A673 (cell line): Measurements from ENCODE around the gene GGN. TPM values are rescaled to one million over a fixed set of nuclear protein-coding genes. Genes with fewer than 3 reads are reported as not detected.

Experiments used
- BruUV-seq: library from RNA; stranded (reverse); fragments of 400-500 nt; replicated peaks from 2 replicates; lab custom pipeline; 2021; lab: Mats Ljungman, UMichigan
- CTCF ChIA-PET: fragments of 300-600 bp; sonication (Branson Sonifier 250); formaldehyde crosslinking; loops from one replicate; lab custom pipeline; 2022; ENCODE audit warnings: antibody characterized with exemption; lab: Charles Lee
- POLR2A ChIA-PET: fragments of 300-600 bp; sonication (Branson Sonifier 250); formaldehyde crosslinking; loops from one replicate; lab custom pipeline; 2022; ENCODE audit warnings: antibody characterized with exemption; ENCODE audit not compliant: low non-redundant PET; lab: Charles Lee
- DNase-seq: peaks from one replicate; pipeline ENCODE4 v3.0.0-alpha.2; 2015; ENCODE audit warnings: low spot score
- H3K27ac ChIP-seq: fragments of 200-600 bp; sonication (generic); 2 replicates; pipeline ENCODE4 v1.5.1; 2016; ENCODE audit warnings: mixed run types, low read depth, mild to moderate bottlenecking, mixed read lengths, antibody characterized with exemption, low read length; ENCODE audit not compliant: poor library complexity, severe bottlenecking
- H3K27me3 ChIP-seq: fragments of 200-600 bp; sonication (generic); replicated peaks from 2 replicates; pipeline ENCODE4 v1.6.1; 2017; ENCODE audit warnings: mixed run types, low read depth, mild to moderate bottlenecking, mixed read lengths, antibody characterized with exemption, low read length; ENCODE audit not compliant: insufficient read depth, poor library complexity
- H3K36me3 ChIP-seq: fragments of 200-600 bp; sonication (generic); 2 replicates; pipeline ENCODE4 v1.6.1; 2016; ENCODE audit warnings: mixed run types, mild to moderate bottlenecking, mixed read lengths, antibody characterized with exemption, low read length; ENCODE audit not compliant: insufficient read depth, poor library complexity, severe bottlenecking
- H3K4me1 ChIP-seq: fragments of 200-600 bp; sonication (generic); 2 replicates; pipeline ENCODE4 v1.6.1; 2017; ENCODE audit warnings: mixed run types, mild to moderate bottlenecking, mixed read lengths, antibody characterized with exemption, low read length; ENCODE audit not compliant: insufficient read depth, poor library complexity, severe bottlenecking
- H3K4me3 ChIP-seq: fragments of 200-600 bp; sonication (generic); 2 replicates; pipeline ENCODE4 v1.5.1; 2016; ENCODE audit warnings: low read depth, mixed run types, mild to moderate bottlenecking, mixed read lengths, low read length; ENCODE audit not compliant: poor library complexity, severe bottlenecking
- H3K9me3 ChIP-seq: fragments of 200-600 bp; sonication (generic); 2 replicates; pipeline ENCODE4 v1.6.1; 2016; ENCODE audit warnings: mixed run types, low read depth, mild to moderate bottlenecking, mixed read lengths, antibody characterized with exemption, low read length; ENCODE audit not compliant: poor library complexity, severe bottlenecking
- EZH2 ChIP-seq: fragments of 200-600 bp; sonication (generic); IDR thresholded peaks from 2 replicates; pipeline ENCODE4 v1.6.1; 2017; ENCODE audit warnings: borderline replicate concordance, low read depth, mild to moderate bottlenecking, mixed read lengths, antibody characterized with exemption, low read length; ENCODE audit not compliant: poor library complexity, severe bottlenecking
- intact Hi-C: fragments of 100-400 bp; cut with micrococcal nuclease; formaldehyde crosslinking; loops from one replicate; pipeline ENCODE4 v1.10.0; 2022; ENCODE audit not compliant: unreplicated experiment
- total RNA-seq: library from RNA; stranded (reverse); gene quantifications from 2 replicates; pipeline ENCODE4 v1.2.3, GENCODE V29; 2021
- TF ChIP-seq, protein P1 (sequence below): fragments of 300-800, 200-600 bp; sonication (generic); conservative IDR thresholded peaks from 2 replicates; pipeline ENCODE4 v1.5.1; 2017; ENCODE audit warnings: low read depth, mild to moderate bottlenecking, antibody characterized with exemption, low read length, moderate library complexity, mixed read lengths

Gene GGN
- total RNA-seq, 1 experiment from 2014 or later: 1.3 TPM

GRCh38 chr19:38360351-38360750 is 27.5 kb downstream of the GGN start:
- intact Hi-C loops: no loop called here
- CTCF ChIA-PET: no interaction called here
- peaks cover 37% of the 10 kb centered on the region for H3K27me3 ChIP-seq

GRCh38 chr19:38359242-38360021 is 28.4 kb downstream of the GGN start:
- intact Hi-C loops: no loop called here
- Histone ChIP-seq H3K9me3 (no peaks in the 10 kb centered on the region), H3K27ac (no peak overlapping the region), H3K4me1 (no peaks in the 10 kb centered on the region), H3K4me3 (no peak overlapping the region), H3K36me3 (no peaks in the 10 kb centered on the region), H3K27me3 (peaks cover 37% of the 10 kb centered on the region)
- ChIA-PET POLR2A (no interaction called here), CTCF (interaction anchor here (0.6 kb wide), 1 partner anchor 459 kb away, joined by 4 read pairs; no protein-coding TSS in a partner anchor)
- no peak for TF ChIP-seq EZH2
- TF ChIP-seq, protein P1, sequence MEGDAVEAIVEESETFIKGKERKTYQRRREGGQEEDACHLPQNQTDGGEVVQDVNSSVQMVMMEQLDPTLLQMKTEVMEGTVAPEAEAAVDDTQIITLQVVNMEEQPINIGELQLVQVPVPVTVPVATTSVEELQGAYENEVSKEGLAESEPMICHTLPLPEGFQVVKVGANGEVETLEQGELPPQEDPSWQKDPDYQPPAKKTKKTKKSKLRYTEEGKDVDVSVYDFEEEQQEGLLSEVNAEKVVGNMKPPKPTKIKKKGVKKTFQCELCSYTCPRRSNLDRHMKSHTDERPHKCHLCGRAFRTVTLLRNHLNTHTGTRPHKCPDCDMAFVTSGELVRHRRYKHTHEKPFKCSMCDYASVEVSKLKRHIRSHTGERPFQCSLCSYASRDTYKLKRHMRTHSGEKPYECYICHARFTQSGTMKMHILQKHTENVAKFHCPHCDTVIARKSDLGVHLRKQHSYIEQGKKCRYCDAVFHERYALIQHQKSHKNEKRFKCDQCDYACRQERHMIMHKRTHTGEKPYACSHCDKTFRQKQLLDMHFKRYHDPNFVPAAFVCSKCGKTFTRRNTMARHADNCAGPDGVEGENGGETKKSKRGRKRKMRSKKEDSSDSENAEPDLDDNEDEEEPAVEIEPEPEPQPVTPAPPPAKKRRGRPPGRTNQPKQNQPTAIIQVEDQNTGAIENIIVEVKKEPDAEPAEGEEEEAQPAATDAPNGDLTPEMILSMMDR: no peak
- BruUV-seq: no TSS peak
- no peak for DNase-seq

More at GRCh38 chr19:38360351-38360750, 27.5 kb downstream of the GGN start:
- H3K4me3 ChIP-seq: no peak overlapping the region
- H3K36me3 ChIP-seq: no peaks in the 10 kb centered on the region
- DNase-seq: no peak
- no TSS peak for BruUV-seq
- POLR2A ChIA-PET: no interaction called here
- TF ChIP-seq, protein P1: no peak
- TF ChIP-seq EZH2: no peak
- no peaks in the 10 kb centered on the region for H3K4me1 ChIP-seq
- H3K9me3 ChIP-seq: no peaks in the 10 kb centered on the region
- no peak overlapping the region for H3K27ac ChIP-seq

- no peak for DNase-seq
- no peak overlapping the region for H3K4me3 ChIP-seq
- POLR2A ChIA-PET: no interaction called here
- no TSS peak for BruUV-seq
- H3K4me1 ChIP-seq: no peaks in the 10 kb centered on the region
- peaks cover 37% of the 10 kb centered on the region for H3K27me3 ChIP-seq
- H3K27ac ChIP-seq: no peak overlapping the region
- TF ChIP-seq, protein P1: no peak
- no peak for TF ChIP-seq EZH2
- CTCF ChIA-PET: interaction anchor here (0.6 kb wide), 1 partner anchor 277 kb away, joined by 3 read pairs; no protein-coding TSS in a partner anchor
- H3K9me3 ChIP-seq: no peaks in the 10 kb centered on the region
- no peaks in the 10 kb centered on the region for H3K36me3 ChIP-seq
- intact Hi-C loops: no loop called here
Measured at GRCh38 chr19:38358071-38358470, 29.8 kb downstream of the GGN start.
